Kidney (tissue), 14 donors: ENCODE results near the gene ZDHHC13. TPM values are rescaled to one million over a fixed set of nuclear protein-coding genes. Genes with fewer than 3 reads are reported as not detected.

Source experiments
- DNase-seq, 5 donors: peaks; one replicate each; pipeline ENCODE4 v3.0.0-alpha.2; 2013 to 2020
- FAIRE-seq: peaks from 2 replicates; lab custom pipeline; 2012; peaks lifted over from hg19 to GRCh38; lab: Jason Lieb, UNC
- H3K27ac ChIP-seq, 2 donors: one replicate each; pipeline ENCODE4 v1.7.0; 2013; ENCODE audit warnings: low read depth in 2 of 2, low read length in 2 of 2, inconsistent platforms in 1 of 2
- H3K27me3 ChIP-seq: one replicate; pipeline ENCODE4 v1.7.1; 2013; ENCODE audit warnings: low read length, inconsistent platforms; ENCODE audit not compliant: control insufficient read depth, insufficient read depth
- H3K36me3 ChIP-seq, 3 donors: one replicate each; pipeline versions ENCODE4 v1.7.0 to v1.7.1; 2013; ENCODE audit warnings: low read length in 3 of 3, control low read depth in 1 of 3, inconsistent platforms in 1 of 3; ENCODE audit not compliant: insufficient read depth in 3 of 3, control insufficient read depth in 2 of 3
- H3K4me1 ChIP-seq, 3 donors: one replicate each; pipeline versions ENCODE4 v1.7.0 to v1.7.1; 2013; ENCODE audit warnings: low read length in 3 of 3, inconsistent platforms in 1 of 3, low read depth in 1 of 3; ENCODE audit not compliant: control insufficient read depth in 2 of 3, insufficient read depth in 2 of 3
- H3K4me3 ChIP-seq, 3 donors: one replicate each; pipeline versions ENCODE4 v1.7.0 to v1.8.1; 2013; ENCODE audit warnings: low read length in 3 of 3, control low read depth in 1 of 3, inconsistent platforms in 1 of 3
- H3K9ac ChIP-seq, 3 donors: one replicate each; pipeline versions ENCODE4 v1.7.0 to v1.7.1; 2013; ENCODE audit warnings: low read length in 3 of 3, control low read depth in 1 of 3, inconsistent platforms in 1 of 3
- H3K9me3 ChIP-seq, 3 donors: one replicate each; pipeline versions ENCODE4 v1.7.0 to v1.7.1; 2013; ENCODE audit warnings: low read length in 3 of 3, control low read depth in 1 of 3, inconsistent platforms in 1 of 3; ENCODE audit not compliant: control insufficient read depth in 2 of 3, insufficient read depth in 1 of 3
- intact Hi-C: fragments of 100-400 bp; cut with DNase I; formaldehyde crosslinking; loops from one replicate; pipeline ENCODE4 v1.11.1; 2022
- polyA plus RNA-seq: library from polyadenylated mRNA; stranded (reverse); fragments of 350-450 nt; fragmentation: Illumina TruSeq; extraction: RNeasy Lipid Tissue Mini Kit (QIAGEN cat#74804); gene quantifications from one replicate; pipeline ENCODE4 v1.2.3, GENCODE V29; 2014; ENCODE audit warnings: low read depth, low replicate concordance; ENCODE audit not compliant: insufficient read depth
- total RNA-seq: library from RNA; stranded (reverse); fragmentation: NEBNext Ultra II Directional; extraction: Animal tissue kit (Norgen Biotek cat#: 25700); gene quantifications from one replicate; pipeline ENCODE4 v1.2.1, GENCODE V29; 2021
- TF ChIP-seq, protein P1 (sequence below): IDR thresholded peaks from 3 replicates; pipeline ENCODE4 v1.5.1; 2012; ENCODE audit warnings: mild to moderate bottlenecking, moderate library complexity, borderline replicate concordance; ENCODE audit not compliant: insufficient read depth; ENCODE audit errors: extremely low read depth
- donor health status: control.
- donor health status: control.
- donor health status: control.
- donor health status: control.
- donor health status: control.
- donor health status: DM: yes; HTN: yes; CAD: no.
- donor health status: Normal renal cell carcinoma (clear cell type).

Gene ZDHHC13
- total and polyA plus RNA-seq, 2 donors from 2014 or later = 13.1 to 18.9 TPM

DNA sequence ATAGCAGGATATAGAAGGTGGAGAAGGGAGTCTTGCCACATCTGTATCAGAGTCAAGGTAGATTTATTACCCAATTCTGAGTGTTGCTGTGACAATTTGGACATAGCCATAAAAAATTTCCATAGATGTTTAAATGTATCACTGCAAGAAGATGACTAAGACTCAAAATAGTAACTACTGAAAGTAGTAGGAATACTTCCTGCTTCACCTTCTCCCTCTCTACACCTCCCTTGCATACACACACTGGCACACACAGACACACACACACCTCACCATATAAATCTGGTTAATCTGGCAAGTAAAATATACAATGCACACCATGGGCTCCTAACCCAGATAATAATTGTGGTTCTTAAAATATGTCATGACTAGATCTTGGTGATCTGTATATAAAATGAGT, 5.2 kb upstream of the ZDHHC13 start:
- Histone ChIP-seq H3K27ac (no peak overlapping the region), H3K4me1 (peaks cover 0 to 4% (median 0%) of the 10 kb centered on the region in 3 donors), H3K36me3 (no peaks in the 10 kb centered on the region), H3K4me3 (no peak overlapping the region), H3K9ac (no peak overlapping the region), H3K9me3 (no peaks in the 10 kb centered on the region), H3K27me3 (no peaks in the 10 kb centered on the region)
- DNase-seq = no peak
- intact Hi-C loops = no loop called here
- TF ChIP-seq, protein P1, sequence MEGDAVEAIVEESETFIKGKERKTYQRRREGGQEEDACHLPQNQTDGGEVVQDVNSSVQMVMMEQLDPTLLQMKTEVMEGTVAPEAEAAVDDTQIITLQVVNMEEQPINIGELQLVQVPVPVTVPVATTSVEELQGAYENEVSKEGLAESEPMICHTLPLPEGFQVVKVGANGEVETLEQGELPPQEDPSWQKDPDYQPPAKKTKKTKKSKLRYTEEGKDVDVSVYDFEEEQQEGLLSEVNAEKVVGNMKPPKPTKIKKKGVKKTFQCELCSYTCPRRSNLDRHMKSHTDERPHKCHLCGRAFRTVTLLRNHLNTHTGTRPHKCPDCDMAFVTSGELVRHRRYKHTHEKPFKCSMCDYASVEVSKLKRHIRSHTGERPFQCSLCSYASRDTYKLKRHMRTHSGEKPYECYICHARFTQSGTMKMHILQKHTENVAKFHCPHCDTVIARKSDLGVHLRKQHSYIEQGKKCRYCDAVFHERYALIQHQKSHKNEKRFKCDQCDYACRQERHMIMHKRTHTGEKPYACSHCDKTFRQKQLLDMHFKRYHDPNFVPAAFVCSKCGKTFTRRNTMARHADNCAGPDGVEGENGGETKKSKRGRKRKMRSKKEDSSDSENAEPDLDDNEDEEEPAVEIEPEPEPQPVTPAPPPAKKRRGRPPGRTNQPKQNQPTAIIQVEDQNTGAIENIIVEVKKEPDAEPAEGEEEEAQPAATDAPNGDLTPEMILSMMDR = no peak
- FAIRE-seq = no peak

DNA sequence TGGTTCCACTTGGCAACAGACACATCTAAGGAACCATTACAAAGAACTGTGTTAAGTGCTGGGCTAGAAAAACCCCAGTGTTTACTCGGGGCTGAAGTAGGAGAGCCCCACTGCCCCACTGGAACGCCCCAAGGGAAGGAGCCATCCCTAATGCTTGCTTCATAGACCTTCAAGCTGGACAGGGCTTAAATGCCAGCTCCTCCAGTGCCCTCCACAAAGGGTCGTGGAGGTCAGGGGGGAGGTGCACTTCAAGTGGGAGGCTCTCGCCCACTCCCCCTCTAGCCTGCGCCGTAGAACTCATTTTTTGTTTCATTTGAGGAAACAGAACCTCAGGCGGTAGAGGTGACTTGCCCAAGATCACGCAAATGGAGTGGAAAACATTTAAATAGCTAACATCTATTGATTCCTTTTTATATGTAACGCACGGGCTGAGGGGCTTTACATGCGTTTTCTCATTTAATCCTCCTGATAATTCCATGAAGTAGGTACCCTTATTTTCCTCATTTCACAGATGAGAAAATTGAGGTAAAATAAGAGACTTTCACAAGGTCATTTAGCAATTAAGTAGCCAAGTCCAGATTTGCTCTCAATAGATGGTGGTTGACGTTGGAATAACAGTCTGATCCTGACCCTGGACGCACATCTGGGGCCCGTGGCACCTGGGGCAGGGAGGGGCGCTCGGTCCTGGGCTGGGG, 545 bp upstream of the ZDHHC13 start:
- Histone ChIP-seq H3K9ac (no peak overlapping the region), H3K4me3 (peak overlapping the region; percentile 18 to 71 (median 44)), H3K4me1 (peaks cover 0 to 5% (median 4%) of the 10 kb centered on the region in 3 donors), H3K27ac (no peak overlapping the region), H3K36me3 (no peaks in the 10 kb centered on the region), H3K9me3 (no peaks in the 10 kb centered on the region), H3K27me3 (no peaks in the 10 kb centered on the region)
- DNase-seq (peak in 2 of 5 donors; percentile 6 to 56), FAIRE-seq (no peak)
- intact Hi-C loops = no loop called here
- TF ChIP-seq, protein P1 = no peak

DNA sequence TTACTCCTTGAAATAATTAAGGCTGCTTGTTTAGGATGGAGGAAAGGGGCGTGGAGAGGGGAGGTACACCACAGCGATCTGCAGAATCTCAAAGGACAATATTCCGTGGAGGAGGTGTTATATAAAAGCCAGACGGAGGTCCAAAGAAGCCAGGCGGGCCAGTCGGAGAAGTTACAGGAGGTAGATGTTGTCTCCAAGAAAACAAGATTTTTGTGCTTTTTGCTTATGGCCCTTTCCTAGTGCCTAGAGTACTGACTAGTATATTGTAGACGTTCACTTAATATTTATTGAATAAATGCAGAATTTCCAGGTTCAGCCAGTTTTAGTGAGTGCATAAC, 761 bp downstream of the ZDHHC13 start:
- TF ChIP-seq, protein P1 = no peak
- Histone ChIP-seq H3K4me3 (peak overlapping the region; percentile 49 to 75 (median 71)), H3K27ac (no peak overlapping the region), H3K27me3 (no peaks in the 10 kb centered on the region), H3K9ac (peak overlapping the region; percentile 7 to 72 (median 70)), H3K4me1 (peaks cover 0 to 5% (median 4%) of the 10 kb centered on the region in 3 donors), H3K36me3 (no peaks in the 10 kb centered on the region), H3K9me3 (no peaks in the 10 kb centered on the region)
- DNase-seq (peak in 1 of 5 donors; percentile 55), FAIRE-seq (no peak)
- intact Hi-C loops = no loop called here
